Panc1 (cell line): ENCODE measurements around the gene GPR137. TPM values are rescaled to one million over a fixed set of nuclear protein-coding genes. Genes with fewer than 3 reads are reported as not detected.

ENCODE experiments used
- ATAC-seq: fragments of 200-7000 bp; cut with Tn5 transposase; 2 replicates; pipeline ENCODE4 v1.9.1; 2020; ENCODE audit warnings: mild to moderate bottlenecking, moderate library complexity
- BruUV-seq: library from RNA; stranded (reverse); fragments of 400-500 nt; replicated peaks from 2 replicates; lab custom pipeline; 2021; lab: Mats Ljungman, UMichigan
- CTCF ChIA-PET: fragments of 300-600 bp; sonication (Branson Sonifier 250); formaldehyde crosslinking; loops from one replicate; lab custom pipeline; 2022; ENCODE audit warnings: antibody characterized with exemption; lab: Charles Lee
- POLR2A ChIA-PET: fragments of 300-600 bp; sonication (Branson Sonifier 250); formaldehyde crosslinking; loops from one replicate; lab custom pipeline; 2022; ENCODE audit warnings: antibody characterized with exemption; lab: Charles Lee
- DNase-seq: peaks from one replicate; pipeline ENCODE4 v3.0.0-alpha.2; 2010; ENCODE audit warnings: low read depth, low spot score
- H3K27ac ChIP-seq: 2 replicates; pipeline ENCODE4 v1.5.1; 2011; ENCODE audit warnings: mild to moderate bottlenecking, low read length, inconsistent platforms
- H3K27me3 ChIP-seq: fragments of 200-500 bp; sonication (Bioruptor generic); 2 replicates; pipeline ENCODE4 v1.6.0; 2014; ENCODE audit warnings: low read length, inconsistent platforms; ENCODE audit not compliant: control insufficient read depth, insufficient read depth
- H3K36me3 ChIP-seq: fragments of 200-500 bp; sonication (Bioruptor generic); 2 replicates; pipeline ENCODE4 v1.5.1; 2014; ENCODE audit warnings: inconsistent platforms, mild to moderate bottlenecking, low read length, moderate library complexity; ENCODE audit not compliant: control insufficient read depth, insufficient read depth
- H3K4me1 ChIP-seq: 2 replicates; pipeline ENCODE4 v1.5.1; 2011; ENCODE audit warnings: inconsistent platforms, mild to moderate bottlenecking, low read length, moderate library complexity; ENCODE audit not compliant: control insufficient read depth, insufficient read depth
- H3K4me3 ChIP-seq, 2 experiments: 2 replicates each; pipeline ENCODE4 v1.5.1; 2011 to 2012; ENCODE audit warnings: low read depth in 2 of 2, low read length in 2 of 2, mild to moderate bottlenecking in 2 of 2, inconsistent platforms in 1 of 2, moderate library complexity in 1 of 2
- H3K9me3 ChIP-seq: fragments of 200-500 bp; sonication (Bioruptor generic); 2 replicates; pipeline ENCODE4 v1.5.1; 2014; ENCODE audit warnings: low read depth, mild to moderate bottlenecking, inconsistent platforms, low read length, moderate library complexity; ENCODE audit not compliant: control insufficient read depth, insufficient read depth
- POLR2AphosphoS5 ChIP-seq: IDR thresholded peaks from 2 replicates; pipeline ENCODE4 v1.6.1; 2012; ENCODE audit warnings: mild to moderate bottlenecking, low read depth, low read length, moderate library complexity
- REST ChIP-seq, 2 experiments: IDR thresholded peaks; 2 replicates each; pipeline ENCODE4 v1.6.1; 2011 to 2012; ENCODE audit warnings: low read depth in 2 of 2, control low read depth in 1 of 2, low read length in 1 of 2, mild to moderate bottlenecking in 1 of 2, moderate library complexity in 1 of 2; ENCODE audit not compliant: insufficient read depth in 1 of 2
- SIN3A ChIP-seq: IDR thresholded peaks from 2 replicates; pipeline ENCODE4 v1.6.1; 2012; ENCODE audit warnings: low read depth, mild to moderate bottlenecking, low read length, moderate library complexity, borderline replicate concordance; ENCODE audit not compliant: insufficient read depth
- TCF7L2 ChIP-seq: IDR thresholded peaks from 2 replicates; pipeline ENCODE4 v1.6.1; 2011; ENCODE audit warnings: mild to moderate bottlenecking, low read depth, low read length, inconsistent platforms
- in situ Hi-C: cut with HindIII; loops from 2 replicates; pipeline ENCODE4 v1.10.0; 2016; ENCODE audit warnings: low sequenced_read_pairs, low pct_unique_long_range_greater_than_20kb
- intact Hi-C: fragments of 100-400 bp; cut with micrococcal nuclease; formaldehyde crosslinking; loops from one replicate; pipeline ENCODE4 v1.10.0; 2022; ENCODE audit not compliant: unreplicated experiment
- total RNA-seq: library from RNA; stranded (reverse); gene quantifications from one replicate; pipeline ENCODE4 v1.2.1, GENCODE V29; 2021; ENCODE audit not compliant: unreplicated experiment
- TF ChIP-seq, protein P1 (sequence below): fragments of 450-650 bp; IDR thresholded peaks from 2 replicates; pipeline ENCODE4 v1.5.1; 2017; ENCODE audit warnings: mild to moderate bottlenecking

The GPR137 gene
- total RNA-seq, 1 experiment from 2014 or later: 183 TPM

- ChIA-PET CTCF (no interaction called here), POLR2A (no interaction called here)
- BruUV-seq: no TSS peak
- no peaks in the 10 kb centered on the region for H3K27me3 ChIP-seq
- H3K27ac ChIP-seq: no peak overlapping the region
- intact Hi-C loops: no loop called here
- ATAC-seq (no peak), DNase-seq (no peak)
- no peak for TF ChIP-seq TCF7L2
- TF ChIP-seq SIN3A: no peak
- TF ChIP-seq, protein P1, sequence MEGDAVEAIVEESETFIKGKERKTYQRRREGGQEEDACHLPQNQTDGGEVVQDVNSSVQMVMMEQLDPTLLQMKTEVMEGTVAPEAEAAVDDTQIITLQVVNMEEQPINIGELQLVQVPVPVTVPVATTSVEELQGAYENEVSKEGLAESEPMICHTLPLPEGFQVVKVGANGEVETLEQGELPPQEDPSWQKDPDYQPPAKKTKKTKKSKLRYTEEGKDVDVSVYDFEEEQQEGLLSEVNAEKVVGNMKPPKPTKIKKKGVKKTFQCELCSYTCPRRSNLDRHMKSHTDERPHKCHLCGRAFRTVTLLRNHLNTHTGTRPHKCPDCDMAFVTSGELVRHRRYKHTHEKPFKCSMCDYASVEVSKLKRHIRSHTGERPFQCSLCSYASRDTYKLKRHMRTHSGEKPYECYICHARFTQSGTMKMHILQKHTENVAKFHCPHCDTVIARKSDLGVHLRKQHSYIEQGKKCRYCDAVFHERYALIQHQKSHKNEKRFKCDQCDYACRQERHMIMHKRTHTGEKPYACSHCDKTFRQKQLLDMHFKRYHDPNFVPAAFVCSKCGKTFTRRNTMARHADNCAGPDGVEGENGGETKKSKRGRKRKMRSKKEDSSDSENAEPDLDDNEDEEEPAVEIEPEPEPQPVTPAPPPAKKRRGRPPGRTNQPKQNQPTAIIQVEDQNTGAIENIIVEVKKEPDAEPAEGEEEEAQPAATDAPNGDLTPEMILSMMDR: no peak
- no peak for TF ChIP-seq POLR2AphosphoS5
- TF ChIP-seq REST (IDR thresholded peaks at IDR 0.05; ENCODE audit: insufficient read depth in 1 of 2, low read depth in 2 of 2, low read length in 1 of 2): no peak
- no peaks in the 10 kb centered on the region for H3K9me3 ChIP-seq
- no peak overlapping the region for H3K4me3 ChIP-seq
- H3K36me3 ChIP-seq: no peaks in the 10 kb centered on the region
- in situ Hi-C loops: no loop called here
- H3K4me1 ChIP-seq: peaks cover 3% of the 10 kb centered on the region; the same call in 1 of the 2 replicates
Measured at GRCh38 chr11:64261556-64262080, 24.0 kb upstream of the GPR137 start.

GRCh38 chr11:64262271-64263002 is 23.2 kb upstream of the GPR137 start:
- BruUV-seq: no TSS peak
- POLR2A ChIA-PET: no interaction called here
- intact Hi-C loops: no loop called here

More at GRCh38 chr11:64262271-64263002, 23.2 kb upstream of the GPR137 start:
- Histone ChIP-seq H3K4me1 (peaks cover 3% of the 10 kb centered on the region; the same call in 1 of the 2 replicates), H3K36me3 (no peaks in the 10 kb centered on the region), H3K4me3 (no peak overlapping the region), H3K27ac (no peak overlapping the region), H3K9me3 (no peaks in the 10 kb centered on the region), H3K27me3 (no peaks in the 10 kb centered on the region)
- no peak for TF ChIP-seq POLR2AphosphoS5
- no peak for TF ChIP-seq TCF7L2
- TF ChIP-seq SIN3A: no peak
- TF ChIP-seq REST (IDR thresholded peaks at IDR 0.05; ENCODE audit: insufficient read depth in 1 of 2, low read depth in 2 of 2, low read length in 1 of 2): no peak
- TF ChIP-seq, protein P1: no peak
- in situ Hi-C loops: no loop called here
- CTCF ChIA-PET: interaction anchor here (0.6 kb wide), 1 partner anchor 10 kb away, joined by 5 read pairs; no protein-coding TSS in a partner anchor
- ATAC-seq (no peak), DNase-seq (no peak)
